HG03139 (cell line): ENCODE measurements around the gene PPP3R1.

ENCODE experiments used
- ATAC-seq: cut with Tn5 transposase; IDR thresholded peaks from one replicate; pipeline ENCODE4 v1.9.1; 2021; ENCODE audit not compliant: unreplicated experiment

Gene PPP3R1

GRCh38 chr2:68236103-68236734 is 16.1 kb downstream of the PPP3R1 start:
- ATAC-seq = no peak

- no peak for ATAC-seq
These were observed 17.2 kb downstream of the PPP3R1 start for GRCh38 chr2:68235090-68235489.

GRCh38 chr2:68234405-68234804 is 17.9 kb downstream of the PPP3R1 start:
- no peak for ATAC-seq

GRCh38 chr2:68231061-68231372 is 21.3 kb downstream of the PPP3R1 start:
- no peak for ATAC-seq

- no peak for ATAC-seq
These were observed 21.9 kb downstream of the PPP3R1 start for GRCh38 chr2:68230241-68231060.

- no peak for ATAC-seq
These were observed 25.5 kb downstream of the PPP3R1 start for GRCh38 chr2:68226794-68227193.

GRCh38 chr2:68225119-68225632 is 27.2 kb downstream of the PPP3R1 start:
- no peak for ATAC-seq

- ATAC-seq = no peak
These were observed 28.9 kb downstream of the PPP3R1 start for GRCh38 chr2:68223419-68223818.

GRCh38 chr2:68222287-68222686 is 30.0 kb downstream of the PPP3R1 start:
- ATAC-seq = no peak

GRCh38 chr2:68218343-68218901 is 33.9 kb downstream of the PPP3R1 start:
- no peak for ATAC-seq

- no peak for ATAC-seq
These were observed 34.6 kb downstream of the PPP3R1 start for GRCh38 chr2:68217729-68218128.

GRCh38 chr2:68216454-68217310 is 35.6 kb downstream of the PPP3R1 start:
- ATAC-seq = no peak

- peak; percentile 72 for ATAC-seq
These were observed 38.0 kb downstream of the PPP3R1 start for GRCh38 chr2:68214381-68214780.

GRCh38 chr2:68206793-68207192 is 45.5 kb downstream of the PPP3R1 start:
- no peak for ATAC-seq

GRCh38 chr2:68203587-68203986 is 48.7 kb downstream of the PPP3R1 start:
- ATAC-seq = peak; percentile 82

GRCh38 chr2:68200157-68200787 is 52.1 kb downstream of the PPP3R1 start:
- no peak for ATAC-seq

GRCh38 chr2:68196120-68196716 is 56.1 kb downstream of the PPP3R1 start:
- ATAC-seq = no peak

- no peak for ATAC-seq
These were observed 57.2 kb downstream of the PPP3R1 start for GRCh38 chr2:68195096-68195495.

- no peak for ATAC-seq
These were observed 58.5 kb downstream of the PPP3R1 start for GRCh38 chr2:68193787-68194372.

- no peak for ATAC-seq
These were observed 59.2 kb downstream of the PPP3R1 start for GRCh38 chr2:68193144-68193543.
